Esophagus muscularis mucosa (tissue), 4 donors: ENCODE measurements around the gene ZNF524. TPM values are rescaled to one million over a fixed set of nuclear protein-coding genes. Genes with fewer than 3 reads are reported as not detected.

Experiments
- DNase-seq: peaks from one replicate; pipeline ENCODE4 v3.0.0-alpha.2; 2017; ENCODE audit errors: extremely low spot score
- H3K27ac ChIP-seq, 4 donors: fragments of 200-600 bp; sonication (generic); replicated peaks in 1 of 4; 1 replicate in 3 of 4; 2 replicates in 1 of 4; pipeline ENCODE4 v1.5.1; 2016 to 2019; ENCODE audit warnings: mild to moderate bottlenecking in 1 of 4
- H3K27me3 ChIP-seq, 4 donors: fragments of 200-600 bp; sonication (generic); one replicate each; pipeline versions ENCODE4 v1.5.1 to v1.6.0; 2016 to 2019
- H3K36me3 ChIP-seq, 4 donors: fragments of 200-600 bp; sonication (generic); one replicate each; pipeline ENCODE4 v1.5.1; 2016 to 2019
- H3K4me1 ChIP-seq, 4 donors: fragments of 200-600 bp; sonication (generic); one replicate each; pipeline ENCODE4 v1.5.1; 2016 to 2019
- H3K4me3 ChIP-seq, 4 donors: fragments of 200-600 bp; sonication (generic); 1 replicate in 2 of 4; 2 replicates in 2 of 4; pipeline ENCODE4 v1.5.1; 2016 to 2019; ENCODE audit warnings: mild to moderate bottlenecking in 4 of 4, moderate library complexity in 1 of 4
- H3K9me3 ChIP-seq, 4 donors: fragments of 200-600 bp; sonication (generic); 1 replicate in 3 of 4; 2 replicates in 1 of 4; pipeline ENCODE4 v1.5.1; 2016 to 2019
- EP300 ChIP-seq: sonication (generic); formaldehyde crosslinking; IDR thresholded peaks from one replicate; pipeline ENCODE4 v1.6.1; 2017; ENCODE audit warnings: antibody characterized with exemption
- POLR2A ChIP-seq: fragments of 450-650 bp; IDR thresholded peaks from one replicate; pipeline ENCODE4 v1.6.1; 2017; ENCODE audit warnings: antibody characterized with exemption, moderate library complexity, mild to moderate bottlenecking, low read depth
- POLR2AphosphoS5 ChIP-seq, 2 donors: sonication (generic); formaldehyde crosslinking; IDR thresholded peaks; one replicate each; pipeline ENCODE4 v1.6.1; 2017; ENCODE audit warnings: antibody characterized with exemption in 2 of 2
- WGBS: methylation state at CpG from one replicate; pipeline ENCODE4 v1.1.5; 2018; 5-methylcytosine and 5-hydroxymethylcytosine counted together
- intact Hi-C: fragments of 100-400 bp; cut with DNase I; formaldehyde crosslinking; loops from one replicate; pipeline ENCODE4 v1.15.1; 2023
- total RNA-seq, 4 donors: library from RNA; depleted of rRNA; stranded (reverse); fragments of >200 nt; gene quantifications; one replicate each; pipeline versions ENCODE4 v1.1.0 to v1.2.1, GENCODE V29; 2016
- TF ChIP-seq, protein P1 (sequence below), 3 experiments: fragments of 200-600 bp in 2 of 3; fragments of 450-650 bp in 1 of 3; sonication (generic) in 2 of 3; IDR thresholded peaks; one replicate each; pipeline ENCODE4 v1.5.1; 2017 to 2019; ENCODE audit warnings: antibody characterized with exemption in 3 of 3, mild to moderate bottlenecking in 2 of 3, moderate library complexity in 1 of 3

Gene ZNF524
- total RNA-seq, 4 donors from 2014 or later: 20.5 to 36.2 (median 27.9) TPM

DNA sequence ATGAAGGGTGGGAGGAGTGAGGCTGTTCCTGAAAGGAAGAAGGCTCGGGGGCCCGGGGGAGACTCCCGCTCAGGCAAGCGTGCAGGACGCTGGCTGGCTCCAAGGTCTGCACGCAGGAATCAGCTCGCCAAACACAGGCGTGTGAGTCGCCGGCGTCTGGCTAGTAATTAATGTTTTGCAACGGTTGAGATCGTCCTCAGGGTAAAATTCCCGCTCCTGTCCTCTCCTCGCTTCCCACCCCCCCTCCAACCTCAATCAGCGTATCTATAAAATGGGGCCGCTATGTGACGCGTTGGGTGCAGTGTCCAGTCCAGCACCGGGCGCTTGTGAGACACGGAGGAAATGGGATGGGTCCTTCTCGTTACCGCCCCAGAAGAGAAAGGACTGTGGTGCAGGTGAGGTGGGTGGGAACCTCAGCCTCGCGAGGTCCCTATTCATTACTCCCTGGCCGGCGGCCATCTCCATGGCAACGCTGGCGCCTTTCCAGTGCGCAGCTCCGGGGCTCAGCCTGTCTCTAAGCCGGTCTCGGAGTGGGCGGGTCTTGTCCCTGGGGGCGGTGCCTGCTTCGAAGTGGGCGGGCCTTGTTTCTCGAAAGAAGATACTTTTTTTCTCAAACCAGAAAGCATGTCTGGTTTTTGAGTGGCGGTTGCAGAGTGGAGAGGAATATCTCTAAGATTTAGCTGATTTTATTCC is 13.0 kb upstream of the ZNF524 start:
- Histone ChIP-seq H3K36me3 (peaks cover 0 to 8% (median 7%) of the 10 kb centered on the region in 4 donors), H3K27ac (peak overlapping the region in 1 of 4 donors; percentile 20), H3K4me1 (peaks cover 17 to 32% (median 30%) of the 10 kb centered on the region in 4 donors), H3K27me3 (peaks cover 0 to 10% (median 0%) of the 10 kb centered on the region in 4 donors), H3K9me3 (no peaks in the 10 kb centered on the region), H3K4me3 (peak overlapping the region; percentile 26 to 57 (median 42))
- intact Hi-C loops: no loop called here
- 1% methylated on average over 37 of the region's 40 CpGs for WGBS
- TF ChIP-seq EP300 (no peak), POLR2A (no peak), POLR2AphosphoS5 (IDR thresholded peaks at IDR 0.05) (peak in 1 of 2 donors; percentile 45)
- DNase-seq: peak; percentile 96

DNA sequence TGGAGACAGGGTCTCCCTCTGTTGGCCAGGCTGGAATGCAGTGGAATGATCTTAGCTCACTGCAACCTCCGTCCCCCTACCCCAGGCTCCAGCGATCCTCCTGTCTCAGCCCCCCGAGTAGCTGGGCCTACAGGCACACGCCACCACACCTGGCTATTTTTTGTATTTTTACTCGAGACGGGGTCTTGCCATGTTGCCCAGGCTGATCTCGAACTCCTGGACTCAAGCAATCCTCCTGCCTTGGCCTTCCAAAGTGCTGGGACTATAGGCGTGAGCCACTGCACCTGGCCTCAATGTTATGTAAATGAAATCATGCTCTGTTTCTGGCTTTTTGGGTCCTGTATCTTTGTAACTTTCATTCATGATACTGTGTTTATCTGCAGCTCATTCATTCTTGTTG is 11.3 kb upstream of the ZNF524 start:
- Histone ChIP-seq H3K27ac (no peak overlapping the region), H3K4me3 (no peak overlapping the region), H3K36me3 (peaks cover 0 to 24% (median 19%) of the 10 kb centered on the region in 4 donors), H3K27me3 (peaks cover 0 to 10% (median 0%) of the 10 kb centered on the region in 4 donors), H3K4me1 (peaks cover 17 to 28% (median 26%) of the 10 kb centered on the region in 4 donors), H3K9me3 (no peaks in the 10 kb centered on the region)
- intact Hi-C loops: no loop called here
- 89% methylated on average over 8 of the region's 8 CpGs for whole genome bisulfite sequencing
- TF ChIP-seq, protein P1, sequence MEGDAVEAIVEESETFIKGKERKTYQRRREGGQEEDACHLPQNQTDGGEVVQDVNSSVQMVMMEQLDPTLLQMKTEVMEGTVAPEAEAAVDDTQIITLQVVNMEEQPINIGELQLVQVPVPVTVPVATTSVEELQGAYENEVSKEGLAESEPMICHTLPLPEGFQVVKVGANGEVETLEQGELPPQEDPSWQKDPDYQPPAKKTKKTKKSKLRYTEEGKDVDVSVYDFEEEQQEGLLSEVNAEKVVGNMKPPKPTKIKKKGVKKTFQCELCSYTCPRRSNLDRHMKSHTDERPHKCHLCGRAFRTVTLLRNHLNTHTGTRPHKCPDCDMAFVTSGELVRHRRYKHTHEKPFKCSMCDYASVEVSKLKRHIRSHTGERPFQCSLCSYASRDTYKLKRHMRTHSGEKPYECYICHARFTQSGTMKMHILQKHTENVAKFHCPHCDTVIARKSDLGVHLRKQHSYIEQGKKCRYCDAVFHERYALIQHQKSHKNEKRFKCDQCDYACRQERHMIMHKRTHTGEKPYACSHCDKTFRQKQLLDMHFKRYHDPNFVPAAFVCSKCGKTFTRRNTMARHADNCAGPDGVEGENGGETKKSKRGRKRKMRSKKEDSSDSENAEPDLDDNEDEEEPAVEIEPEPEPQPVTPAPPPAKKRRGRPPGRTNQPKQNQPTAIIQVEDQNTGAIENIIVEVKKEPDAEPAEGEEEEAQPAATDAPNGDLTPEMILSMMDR (IDR thresholded peaks at IDR 0.05): no peak
- no peak for TF ChIP-seq POLR2AphosphoS5 (IDR thresholded peaks at IDR 0.05)
- no peak for TF ChIP-seq POLR2A
- TF ChIP-seq EP300: no peak
- DNase-seq: no peak

DNA sequence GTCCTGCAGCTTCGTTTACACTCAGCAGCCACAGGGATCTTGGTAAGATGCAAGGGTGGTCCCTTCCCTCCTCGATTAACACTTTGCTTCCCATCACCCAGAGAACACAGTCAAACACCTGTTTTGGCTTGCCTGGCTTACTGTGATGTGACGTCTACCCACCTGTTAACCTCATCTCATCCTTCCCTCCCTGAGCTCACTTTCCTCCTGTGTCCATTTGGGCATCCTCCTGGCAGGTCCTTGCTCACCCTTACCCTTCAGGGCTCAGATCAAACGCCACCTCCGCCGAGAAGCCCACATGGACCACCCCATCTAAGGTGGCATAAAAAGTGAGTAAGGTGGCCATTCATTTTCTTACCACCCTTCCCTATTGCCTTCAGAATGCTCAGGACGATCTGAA is 10.0 kb upstream of the ZNF524 start:
- WGBS: 60% methylated on average over 7 of the region's 7 CpGs
- no peak for DNase-seq
- H3K4me1 ChIP-seq: peaks cover 17 to 28% (median 26%) of the 10 kb centered on the region in 4 donors
- no peak overlapping the region for H3K4me3 ChIP-seq
- no peaks in the 10 kb centered on the region for H3K9me3 ChIP-seq
- H3K27me3 ChIP-seq: peaks cover 0 to 10% (median 0%) of the 10 kb centered on the region in 4 donors
- no peak overlapping the region for H3K27ac ChIP-seq
- H3K36me3 ChIP-seq: peaks cover 0 to 33% (median 24%) of the 10 kb centered on the region in 4 donors
- TF ChIP-seq, protein P1 (IDR thresholded peaks at IDR 0.05): no peak
- TF ChIP-seq POLR2AphosphoS5 (IDR thresholded peaks at IDR 0.05) (no peak), POLR2A (no peak), EP300 (no peak)
- intact Hi-C loops: no loop called here

DNA sequence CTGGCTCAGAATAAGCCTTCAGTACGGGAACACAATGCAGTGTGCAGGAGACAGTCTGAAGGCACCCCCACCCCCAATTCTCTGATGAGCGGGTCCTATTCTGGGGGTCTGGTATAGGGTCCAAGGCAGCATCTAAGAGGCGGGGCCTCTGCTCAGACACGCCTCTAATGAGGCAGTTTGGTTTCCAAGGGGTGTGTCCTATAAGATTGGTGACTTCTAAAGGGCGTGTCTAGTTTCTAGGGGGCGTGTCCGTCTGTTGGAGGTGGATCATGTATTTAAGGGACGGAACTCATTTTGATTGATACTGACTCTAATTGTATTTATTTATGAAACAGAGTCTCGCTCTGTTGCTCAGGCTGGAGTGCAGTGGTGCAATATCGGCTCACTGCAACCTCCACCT is 9.5 kb upstream of the ZNF524 start:
- Histone ChIP-seq H3K36me3 (peaks cover 0 to 38% (median 29%) of the 10 kb centered on the region in 4 donors), H3K4me3 (no peak overlapping the region), H3K4me1 (peaks cover 15 to 24% (median 23%) of the 10 kb centered on the region in 4 donors), H3K9me3 (no peaks in the 10 kb centered on the region), H3K27me3 (peaks cover 0 to 10% (median 0%) of the 10 kb centered on the region in 4 donors), H3K27ac (no peak overlapping the region)
- DNase-seq: no peak
- WGBS: 86% methylated on average over 8 of the region's 10 CpGs
- TF ChIP-seq POLR2AphosphoS5 (IDR thresholded peaks at IDR 0.05) (no peak), POLR2A (no peak), EP300 (no peak)
- TF ChIP-seq, protein P1 (IDR thresholded peaks at IDR 0.05): no peak
- intact Hi-C loops: no loop called here

DNA sequence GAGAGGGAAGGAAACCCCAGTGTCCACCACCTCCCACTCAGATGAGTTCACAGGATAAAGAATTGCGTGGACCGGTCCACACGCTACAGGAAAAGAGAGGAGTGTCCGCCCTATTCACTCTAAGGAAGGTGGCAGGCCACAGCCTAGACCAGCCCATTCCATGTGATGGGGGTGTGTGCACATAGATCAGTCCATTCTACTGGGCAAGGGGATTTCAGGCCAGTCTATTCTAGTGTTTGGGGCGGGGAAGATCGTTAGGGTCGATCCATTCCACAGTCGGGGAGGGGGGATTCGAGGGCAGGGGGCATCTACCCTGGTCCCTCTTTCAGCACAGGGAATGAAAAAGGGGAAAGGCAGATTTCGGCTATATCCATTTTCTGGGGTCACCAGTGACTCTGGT is 8.5 kb upstream of the ZNF524 start:
- no peaks in the 10 kb centered on the region for H3K9me3 ChIP-seq
- H3K4me3 ChIP-seq: no peak overlapping the region
- no peak overlapping the region for H3K27ac ChIP-seq
- peaks cover 6 to 15% (median 13%) of the 10 kb centered on the region in 4 donors for H3K4me1 ChIP-seq
- 84% methylated on average over 10 of the region's 10 CpGs for WGBS
- H3K36me3 ChIP-seq: peaks cover 6 to 47% (median 39%) of the 10 kb centered on the region in 4 donors
- intact Hi-C loops: no loop called here
- no peak for DNase-seq
- no peak for TF ChIP-seq POLR2AphosphoS5 (IDR thresholded peaks at IDR 0.05)
- TF ChIP-seq, protein P1 (IDR thresholded peaks at IDR 0.05): no peak
- TF ChIP-seq POLR2A: no peak
- no peak for TF ChIP-seq EP300
- peaks cover 0 to 4% (median 0%) of the 10 kb centered on the region in 4 donors for H3K27me3 ChIP-seq
